ENCODE measurements around the gene BCAS4. TPM values are rescaled to one million over a fixed set of nuclear protein-coding genes. Genes with fewer than 3 reads are reported as not detected.

Gene BCAS4
- total RNA-seq, 1 experiment from 2014 or later = 29.9 TPM

- Histone ChIP-seq H3K27me3 (replicated peaks; ENCODE audit: control insufficient read depth, insufficient read depth, low read length) (no peaks in the 10 kb centered on the region), H3K9me3 (peaks cover 6% of the 10 kb centered on the region; the same call in 1 of the 2 replicates), H3K36me3 (ENCODE audit: control insufficient read depth, insufficient read depth, low read length) (no peaks in the 10 kb centered on the region), H3K4me3 (ENCODE audit: low read depth, low read length) (no peak overlapping the region), H3K4me1 (peaks cover 22% of the 10 kb centered on the region; the same call in 1 of the 2 replicates)
- no peak overlapping the region for H3K4me3 Mint-ChIP-seq (ENCODE audit: unreplicated experiment)
- no peaks in the 10 kb centered on the region for H3K27me3 Mint-ChIP-seq (ENCODE audit: insufficient read depth, unreplicated experiment)
- DNase-seq = no peak
- no peak overlapping the region for H3K27ac Mint-ChIP-seq (ENCODE audit: unreplicated experiment)
- intact Hi-C loops (cut with micrococcal nuclease; ENCODE audit: unreplicated experiment) = no loop called here
- TF ChIP-seq, protein P1, sequence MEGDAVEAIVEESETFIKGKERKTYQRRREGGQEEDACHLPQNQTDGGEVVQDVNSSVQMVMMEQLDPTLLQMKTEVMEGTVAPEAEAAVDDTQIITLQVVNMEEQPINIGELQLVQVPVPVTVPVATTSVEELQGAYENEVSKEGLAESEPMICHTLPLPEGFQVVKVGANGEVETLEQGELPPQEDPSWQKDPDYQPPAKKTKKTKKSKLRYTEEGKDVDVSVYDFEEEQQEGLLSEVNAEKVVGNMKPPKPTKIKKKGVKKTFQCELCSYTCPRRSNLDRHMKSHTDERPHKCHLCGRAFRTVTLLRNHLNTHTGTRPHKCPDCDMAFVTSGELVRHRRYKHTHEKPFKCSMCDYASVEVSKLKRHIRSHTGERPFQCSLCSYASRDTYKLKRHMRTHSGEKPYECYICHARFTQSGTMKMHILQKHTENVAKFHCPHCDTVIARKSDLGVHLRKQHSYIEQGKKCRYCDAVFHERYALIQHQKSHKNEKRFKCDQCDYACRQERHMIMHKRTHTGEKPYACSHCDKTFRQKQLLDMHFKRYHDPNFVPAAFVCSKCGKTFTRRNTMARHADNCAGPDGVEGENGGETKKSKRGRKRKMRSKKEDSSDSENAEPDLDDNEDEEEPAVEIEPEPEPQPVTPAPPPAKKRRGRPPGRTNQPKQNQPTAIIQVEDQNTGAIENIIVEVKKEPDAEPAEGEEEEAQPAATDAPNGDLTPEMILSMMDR (IDR thresholded peaks at IDR 0.05; ENCODE audit: insufficient read depth in 1 of 2, low read depth in 1 of 2, low read length in 1 of 2, severe bottlenecking in 1 of 2, unreplicated experiment in 1 of 2) = no peak
- no peaks in the 10 kb centered on the region for H3K36me3 Mint-ChIP-seq (ENCODE audit: insufficient read depth, unreplicated experiment)
- H3K9me3 Mint-ChIP-seq (ENCODE audit: unreplicated experiment) = no peaks in the 10 kb centered on the region
- peaks cover 17% of the 10 kb centered on the region for H3K4me1 Mint-ChIP-seq (ENCODE audit: low read depth, unreplicated experiment)
- ChIA-PET POLR2A (no interaction called here), CTCF (no interaction called here)
- BruUV-seq (replicated peaks) = no TSS peak
Measured at GRCh38 chr20:50806126-50806768, 11.4 kb downstream of the BCAS4 start.

DNA sequence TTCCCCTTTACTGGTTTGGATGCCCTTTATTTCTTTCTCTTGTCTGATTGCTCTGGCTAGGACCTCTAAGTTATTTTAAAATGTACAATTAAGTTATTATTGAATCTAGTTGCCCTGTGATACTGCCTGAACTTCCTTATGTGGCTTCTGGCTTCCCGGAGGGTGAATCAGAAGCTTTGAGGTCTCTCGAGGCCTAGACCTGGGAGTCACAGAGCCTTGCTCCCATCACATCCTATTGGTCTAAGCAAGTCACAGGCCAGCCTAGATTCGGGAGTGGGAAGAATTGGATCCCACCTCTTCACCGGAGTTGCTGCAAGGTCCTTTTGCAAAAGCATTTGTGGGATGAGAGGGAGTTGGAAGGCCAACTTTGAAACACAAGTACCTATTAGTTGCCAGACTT is 15.2 kb downstream of the BCAS4 start:
- no peaks in the 10 kb centered on the region for H3K27me3 ChIP-seq (replicated peaks; ENCODE audit: control insufficient read depth, insufficient read depth, low read length)
- no peak overlapping the region for H3K4me3 ChIP-seq (ENCODE audit: low read depth, low read length)
- Mint-ChIP-seq H3K9me3 (ENCODE audit: unreplicated experiment) (no peaks in the 10 kb centered on the region), H3K4me3 (ENCODE audit: unreplicated experiment) (no peak overlapping the region), H3K36me3 (ENCODE audit: insufficient read depth, unreplicated experiment) (no peaks in the 10 kb centered on the region), H3K27me3 (ENCODE audit: insufficient read depth, unreplicated experiment) (no peaks in the 10 kb centered on the region), H3K4me1 (ENCODE audit: low read depth, unreplicated experiment) (peaks cover 10% of the 10 kb centered on the region), H3K27ac (ENCODE audit: unreplicated experiment) (no peak overlapping the region)
- no peaks in the 10 kb centered on the region for H3K36me3 ChIP-seq (ENCODE audit: control insufficient read depth, insufficient read depth, low read length)
- ChIA-PET POLR2A (no interaction called here), CTCF (no interaction called here)
- peaks cover 11% of the 10 kb centered on the region; the same call in 1 of the 2 replicates for H3K4me1 ChIP-seq
- intact Hi-C loops (cut with micrococcal nuclease; ENCODE audit: unreplicated experiment) = no loop called here
- no TSS peak for BruUV-seq (replicated peaks)
- TF ChIP-seq, protein P1 (IDR thresholded peaks at IDR 0.05; ENCODE audit: insufficient read depth in 1 of 2, low read depth in 1 of 2, low read length in 1 of 2, severe bottlenecking in 1 of 2, unreplicated experiment in 1 of 2) = no peak
- H3K9me3 ChIP-seq = peaks cover 6% of the 10 kb centered on the region; the same call in 1 of the 2 replicates
- no peak for DNase-seq

DNA sequence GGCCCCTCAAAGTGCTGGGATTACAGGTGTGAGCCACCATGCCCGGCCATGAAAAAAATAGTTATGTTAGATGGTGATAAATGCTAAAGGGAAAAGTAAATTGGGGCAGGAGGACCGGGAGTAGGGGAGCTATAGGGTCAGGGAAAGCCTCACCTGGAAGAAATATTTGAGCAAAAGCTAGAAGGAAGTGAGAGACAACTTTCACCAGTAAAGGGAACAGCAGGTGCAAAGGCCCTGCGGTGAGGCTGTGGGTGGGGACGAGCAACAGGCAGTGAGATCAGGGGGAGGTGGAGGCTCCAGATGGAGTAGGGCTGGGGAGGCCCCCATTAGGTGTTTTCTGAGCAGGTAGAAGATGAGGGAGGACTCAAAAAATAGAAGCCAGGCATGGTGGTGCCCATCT is 16.0 kb downstream of the BCAS4 start:
- CTCF ChIA-PET = no interaction called here
- H3K27me3 Mint-ChIP-seq (ENCODE audit: insufficient read depth, unreplicated experiment) = no peaks in the 10 kb centered on the region
- no peak overlapping the region for H3K4me3 Mint-ChIP-seq (ENCODE audit: unreplicated experiment)

More for the DNA sequence above, 16.0 kb downstream of the BCAS4 start:
- peaks cover 9% of the 10 kb centered on the region; the same call in 1 of the 2 replicates for H3K4me1 ChIP-seq
- no TSS peak for BruUV-seq (replicated peaks)
- no peak overlapping the region for H3K27ac Mint-ChIP-seq (ENCODE audit: unreplicated experiment)
- H3K4me3 ChIP-seq (ENCODE audit: low read depth, low read length) = no peak overlapping the region
- intact Hi-C loops (cut with micrococcal nuclease; ENCODE audit: unreplicated experiment) = no loop called here
- no peaks in the 10 kb centered on the region for H3K27me3 ChIP-seq (replicated peaks; ENCODE audit: control insufficient read depth, insufficient read depth, low read length)
- no peak for DNase-seq
- TF ChIP-seq, protein P1 (IDR thresholded peaks at IDR 0.05; ENCODE audit: insufficient read depth in 1 of 2, low read depth in 1 of 2, low read length in 1 of 2, severe bottlenecking in 1 of 2, unreplicated experiment in 1 of 2) = no peak
- H3K36me3 Mint-ChIP-seq (ENCODE audit: insufficient read depth, unreplicated experiment) = no peaks in the 10 kb centered on the region
- H3K9me3 ChIP-seq = peaks cover 6% of the 10 kb centered on the region; the same call in 1 of the 2 replicates
- H3K4me1 Mint-ChIP-seq (ENCODE audit: low read depth, unreplicated experiment) = peaks cover 14% of the 10 kb centered on the region
- H3K9me3 Mint-ChIP-seq (ENCODE audit: unreplicated experiment) = no peaks in the 10 kb centered on the region
- H3K36me3 ChIP-seq (ENCODE audit: control insufficient read depth, insufficient read depth, low read length) = no peaks in the 10 kb centered on the region
- POLR2A ChIA-PET = no interaction called here

Measured in Caco-2 (cell line).